Duodenal mucosa (tissue), 2 donors: ENCODE results near the gene EFCAB11.

Experiments
- H3K27ac ChIP-seq: one replicate; pipeline ENCODE4 v1.7.0; 2013; ENCODE audit warnings: low read depth, low read length
- H3K27me3 ChIP-seq, 2 donors: one replicate each; pipeline ENCODE4 v1.7.0; 2013; ENCODE audit warnings: low read length in 2 of 2, control low read depth in 1 of 2; ENCODE audit not compliant: insufficient read depth in 2 of 2, control insufficient read depth in 1 of 2
- H3K36me3 ChIP-seq, 2 donors: one replicate each; pipeline ENCODE4 v1.7.0; 2013; ENCODE audit warnings: low read length in 2 of 2, control low read depth in 1 of 2; ENCODE audit not compliant: insufficient read depth in 2 of 2, control insufficient read depth in 1 of 2
- H3K4me1 ChIP-seq, 2 donors: one replicate each; pipeline ENCODE4 v1.7.0; 2013; ENCODE audit warnings: low read length in 2 of 2, control low read depth in 1 of 2; ENCODE audit not compliant: insufficient read depth in 2 of 2, control insufficient read depth in 1 of 2
- H3K4me3 ChIP-seq, 2 donors: one replicate each; pipeline ENCODE4 v1.7.0; 2013; ENCODE audit warnings: low read length in 2 of 2, low read depth in 1 of 2
- H3K9ac ChIP-seq, 2 donors: one replicate each; pipeline ENCODE4 v1.7.0; 2013; ENCODE audit warnings: low read length in 2 of 2, low read depth in 1 of 2
- H3K9me3 ChIP-seq, 2 donors: one replicate each; pipeline ENCODE4 v1.7.0; 2013; ENCODE audit warnings: low read length in 2 of 2, control low read depth in 1 of 2; ENCODE audit not compliant: control insufficient read depth in 1 of 2

The EFCAB11 gene

GRCh38 chr14:89986462-89987160 lies 32.1 kb upstream of the EFCAB11 start:
- Histone ChIP-seq H3K27ac (no peak overlapping the region), H3K36me3 (peaks cover 10 to 47% of the 10 kb centered on the region in 2 donors), H3K4me1 (no peaks in the 10 kb centered on the region), H3K9ac (no peak overlapping the region), H3K4me3 (no peak overlapping the region), H3K27me3 (no peaks in the 10 kb centered on the region), H3K9me3 (no peaks in the 10 kb centered on the region)

GRCh38 chr14:89983375-89983774 lies 28.8 kb upstream of the EFCAB11 start:
- no peaks in the 10 kb centered on the region for H3K4me1 ChIP-seq

GRCh38 chr14:89978656-89979055 lies 24.1 kb upstream of the EFCAB11 start:
- H3K4me3 ChIP-seq: no peak overlapping the region
- H3K9ac ChIP-seq: no peak overlapping the region
- no peak overlapping the region for H3K27ac ChIP-seq
- no peaks in the 10 kb centered on the region for H3K4me1 ChIP-seq
- H3K27me3 ChIP-seq: no peaks in the 10 kb centered on the region
- peaks cover 26 to 45% of the 10 kb centered on the region in 2 donors for H3K36me3 ChIP-seq
- H3K9me3 ChIP-seq: no peaks in the 10 kb centered on the region

More at GRCh38 chr14:89983375-89983774, 28.8 kb upstream of the EFCAB11 start:
- H3K9me3 ChIP-seq: no peaks in the 10 kb centered on the region
- H3K27me3 ChIP-seq: no peaks in the 10 kb centered on the region
- H3K36me3 ChIP-seq: peaks cover 21 to 46% of the 10 kb centered on the region in 2 donors
- no peak overlapping the region for H3K4me3 ChIP-seq
- no peak overlapping the region for H3K27ac ChIP-seq
- no peak overlapping the region for H3K9ac ChIP-seq

- H3K27ac ChIP-seq: no peak overlapping the region
- no peaks in the 10 kb centered on the region for H3K9me3 ChIP-seq
- peaks cover 22 to 40% of the 10 kb centered on the region in 2 donors for H3K36me3 ChIP-seq
Observed at GRCh38 chr14:89977668-89978067, 23.1 kb upstream of the EFCAB11 start.

GRCh38 chr14:89973234-89973823 lies 18.8 kb upstream of the EFCAB11 start:
- Histone ChIP-seq H3K27ac (no peak overlapping the region), H3K9me3 (no peaks in the 10 kb centered on the region), H3K9ac (no peak overlapping the region), H3K27me3 (no peaks in the 10 kb centered on the region), H3K4me1 (no peaks in the 10 kb centered on the region), H3K4me3 (no peak overlapping the region), H3K36me3 (peaks cover 14 to 43% of the 10 kb centered on the region in 2 donors)

More at GRCh38 chr14:89977668-89978067, 23.1 kb upstream of the EFCAB11 start:
- H3K9ac ChIP-seq: no peak overlapping the region
- H3K4me1 ChIP-seq: no peaks in the 10 kb centered on the region
- no peaks in the 10 kb centered on the region for H3K27me3 ChIP-seq
- no peak overlapping the region for H3K4me3 ChIP-seq

GRCh38 chr14:89965839-89966238 lies 11.3 kb upstream of the EFCAB11 start:
- Histone ChIP-seq H3K9me3 (no peaks in the 10 kb centered on the region), H3K27me3 (no peaks in the 10 kb centered on the region), H3K9ac (no peak overlapping the region), H3K4me3 (no peak overlapping the region), H3K4me1 (no peaks in the 10 kb centered on the region), H3K27ac (no peak overlapping the region), H3K36me3 (peaks cover 21 to 38% of the 10 kb centered on the region in 2 donors)

- Histone ChIP-seq H3K4me3 (no peak overlapping the region), H3K36me3 (peaks cover 16 to 29% of the 10 kb centered on the region in 2 donors), H3K27me3 (no peaks in the 10 kb centered on the region), H3K9me3 (no peaks in the 10 kb centered on the region), H3K4me1 (no peaks in the 10 kb centered on the region), H3K9ac (no peak overlapping the region), H3K27ac (no peak overlapping the region)
Observed at GRCh38 chr14:89963288-89963978, 8.9 kb upstream of the EFCAB11 start.

- Histone ChIP-seq H3K27ac (no peak overlapping the region), H3K9ac (no peak overlapping the region), H3K4me1 (peaks cover 10 to 14% of the 10 kb centered on the region in 2 donors), H3K27me3 (no peaks in the 10 kb centered on the region), H3K36me3 (peaks cover 5 to 20% of the 10 kb centered on the region in 2 donors), H3K4me3 (no peak overlapping the region), H3K9me3 (no peaks in the 10 kb centered on the region)
Observed at GRCh38 chr14:89960914-89961313, 6.4 kb upstream of the EFCAB11 start.

GRCh38 chr14:89959853-89960445 lies 5.4 kb upstream of the EFCAB11 start:
- H3K36me3 ChIP-seq: peaks cover 2 to 20% of the 10 kb centered on the region in 2 donors
- no peak overlapping the region for H3K27ac ChIP-seq
- no peak overlapping the region for H3K9ac ChIP-seq
- H3K4me3 ChIP-seq: no peak overlapping the region
- H3K27me3 ChIP-seq: no peaks in the 10 kb centered on the region
- peaks cover 10 to 18% of the 10 kb centered on the region in 2 donors for H3K4me1 ChIP-seq
- no peaks in the 10 kb centered on the region for H3K9me3 ChIP-seq

- Histone ChIP-seq H3K27me3 (no peaks in the 10 kb centered on the region), H3K9ac (no peak overlapping the region)
Observed at GRCh38 chr14:89958966-89959365, 4.4 kb upstream of the EFCAB11 start.

More at GRCh38 chr14:89958966-89959365, 4.4 kb upstream of the EFCAB11 start:
- H3K4me1 ChIP-seq: peaks cover 13 to 24% of the 10 kb centered on the region in 2 donors
- H3K9me3 ChIP-seq: no peaks in the 10 kb centered on the region
- peaks cover 0 to 17% of the 10 kb centered on the region in 2 donors for H3K36me3 ChIP-seq
- no peak overlapping the region for H3K4me3 ChIP-seq
- no peak overlapping the region for H3K27ac ChIP-seq
